HG02884 (cell line): ENCODE results near the gene YWHAE.
"Not testable (repeated sequence)": the region's sequence is repeated elsewhere in the genome, so short reads cannot be mapped to it uniquely, and the experiment has no call there.

Experiments
- ATAC-seq: cut with Tn5 transposase; IDR thresholded peaks from one replicate; pipeline ENCODE4 v1.9.1; 2021; ENCODE audit warnings: mild to moderate bottlenecking, moderate library complexity; ENCODE audit not compliant: unreplicated experiment

The YWHAE gene

DNA sequence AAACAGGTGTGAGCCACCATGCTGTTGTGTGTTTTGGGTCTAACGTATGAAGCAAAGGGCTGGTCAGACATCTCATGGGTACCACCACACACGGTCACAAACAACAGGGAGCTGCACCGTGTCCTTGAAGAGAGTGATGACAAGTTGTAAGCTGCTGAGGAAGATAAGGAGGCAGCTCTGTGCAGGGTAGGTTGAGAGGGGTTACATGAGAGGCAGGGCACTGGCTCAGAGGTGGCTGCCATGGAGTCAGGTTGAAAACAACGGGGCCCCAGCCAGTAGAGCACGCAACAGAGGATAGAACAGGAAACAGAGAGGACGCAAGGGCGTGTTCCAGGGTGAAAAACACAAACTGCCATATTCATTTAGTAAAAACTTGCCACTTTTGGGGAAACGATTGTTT, 68.3 kb downstream of the YWHAE start:
- no peak for ATAC-seq

DNA sequence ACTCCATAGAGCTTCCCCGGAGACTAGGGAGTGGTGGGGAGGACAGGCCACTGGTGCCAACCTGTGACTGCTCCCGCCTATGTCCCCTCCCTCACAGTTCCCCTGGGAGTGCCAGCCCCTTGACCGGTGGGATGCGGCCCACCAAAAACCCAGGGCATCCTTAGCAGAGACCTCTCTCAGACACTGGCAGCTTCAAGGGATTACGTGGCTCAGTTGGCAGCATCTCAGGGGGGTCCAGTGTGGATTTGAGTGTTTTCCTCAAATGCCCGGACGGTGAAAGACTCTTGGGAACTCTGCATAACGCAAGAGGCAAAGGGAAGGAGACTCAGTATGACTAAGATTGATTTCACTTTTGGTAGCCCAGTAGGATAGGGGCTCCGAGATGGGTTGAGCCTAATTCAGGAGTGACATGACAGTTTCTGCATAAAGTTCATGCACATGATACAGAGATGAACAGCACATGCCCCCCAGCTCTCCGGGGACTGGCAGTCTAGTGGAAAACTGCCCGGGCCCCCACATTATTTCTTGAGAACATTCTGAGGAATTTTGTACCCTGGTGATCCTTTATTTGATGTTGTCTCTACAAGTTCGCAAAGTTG, 70.2 kb downstream of the YWHAE start:
- ATAC-seq = no peak

DNA sequence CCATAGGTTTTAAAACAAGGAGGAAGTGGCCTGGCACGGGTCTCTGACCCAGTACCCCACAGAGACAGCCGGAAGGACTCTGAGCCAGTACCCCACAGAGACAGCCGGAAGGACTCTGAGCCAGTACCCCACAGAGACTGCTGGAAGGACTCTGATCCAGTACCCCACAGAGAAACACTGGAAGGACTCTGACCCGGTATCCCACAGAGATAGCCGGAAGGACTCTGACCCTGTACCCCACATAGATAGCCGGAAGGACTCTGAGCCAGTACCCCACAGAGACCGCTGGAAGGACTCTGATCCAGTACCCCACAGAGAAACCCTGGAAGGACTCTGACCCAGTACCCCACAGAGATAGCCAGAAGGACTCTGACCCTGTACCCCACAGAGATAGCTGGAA, 71.6 kb downstream of the YWHAE start:
- ATAC-seq = no peak

DNA sequence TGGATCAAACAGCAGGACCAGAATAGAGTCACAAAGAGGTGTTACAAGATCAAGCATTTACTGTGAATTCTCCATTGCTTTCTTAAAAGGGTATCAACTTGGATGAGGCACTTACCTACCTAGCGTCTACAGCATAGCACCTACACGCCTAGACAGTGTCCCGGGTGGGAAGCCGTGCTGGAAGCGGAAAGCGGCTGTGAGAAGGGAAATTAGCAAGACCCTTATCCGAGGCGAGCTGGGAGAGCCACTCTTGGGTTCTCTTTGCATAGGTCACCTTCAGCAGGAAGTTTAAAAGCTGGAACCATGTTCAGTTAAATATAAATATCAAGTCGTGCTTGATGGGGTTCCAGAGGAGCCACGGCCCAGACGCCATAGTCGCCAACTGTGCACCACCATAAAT, 74.3 kb downstream of the YWHAE start:
- no peak for ATAC-seq

DNA sequence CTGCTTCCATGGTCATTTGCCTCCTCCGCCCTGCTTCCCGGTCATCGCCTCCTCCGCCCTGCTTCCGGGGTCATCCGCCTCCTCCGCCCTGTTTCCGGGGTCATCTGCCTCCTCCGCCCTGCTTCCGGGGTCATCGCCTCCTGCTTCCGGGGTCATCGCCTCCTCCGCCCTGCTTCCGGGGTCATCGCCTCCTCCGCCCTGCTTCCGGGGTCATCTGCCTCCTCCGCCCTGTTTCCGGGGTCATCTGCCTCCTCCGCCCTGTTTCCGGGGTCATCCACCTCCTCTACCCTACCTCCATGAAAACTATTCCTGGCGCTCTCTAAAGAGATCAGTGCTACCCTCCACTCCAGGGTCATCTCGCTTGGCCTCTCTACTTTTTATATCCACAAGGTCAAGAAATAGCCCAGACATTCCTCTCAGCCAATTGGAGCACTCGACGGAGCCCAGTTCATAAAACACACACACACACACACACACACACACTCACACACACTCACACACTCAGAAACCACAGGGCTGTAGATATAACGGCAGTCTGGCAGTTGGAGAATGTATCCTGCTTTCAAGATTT, 75.7 kb downstream of the YWHAE start:
- no peak for ATAC-seq

DNA sequence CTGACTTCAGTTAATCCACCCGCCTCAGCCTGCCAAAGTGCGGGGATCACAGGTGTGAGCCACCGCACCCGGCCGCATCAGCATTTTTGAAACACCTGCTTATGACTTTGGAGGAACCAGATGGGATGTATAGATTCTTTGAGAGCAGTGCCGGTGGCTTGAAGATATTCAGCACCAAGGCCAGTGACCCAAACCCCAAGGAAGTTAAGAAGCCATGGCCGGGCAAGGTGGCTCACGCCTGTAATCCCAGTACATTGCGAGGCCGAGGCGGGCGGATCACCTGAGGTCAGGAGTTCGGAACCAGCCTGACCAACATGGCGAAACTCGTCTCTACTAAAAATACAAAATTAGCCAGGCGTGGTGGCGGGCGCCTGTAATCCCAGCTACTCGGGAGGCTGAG, 76.7 kb downstream of the YWHAE start:
- no peak for ATAC-seq

DNA sequence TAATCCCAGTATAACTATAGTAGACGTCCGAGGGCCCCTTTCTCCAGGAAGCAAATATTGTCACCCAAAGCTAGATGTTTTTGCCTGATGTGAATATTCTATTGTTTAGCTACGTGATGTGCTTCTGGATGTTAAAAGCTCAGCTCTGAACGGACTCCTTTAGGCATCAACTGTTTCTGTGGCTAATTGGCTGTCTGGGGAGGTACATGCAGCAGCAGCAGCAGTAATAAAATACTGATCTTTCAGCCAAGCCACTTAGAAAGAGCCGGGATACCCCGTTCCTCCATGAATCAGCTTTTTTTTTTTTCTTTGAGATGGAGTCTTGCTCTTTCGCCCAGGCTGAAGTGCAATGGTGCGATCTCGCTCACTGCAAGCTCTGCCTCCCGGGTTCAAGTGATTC, 77.5 kb downstream of the YWHAE start:
- no peak for ATAC-seq

DNA sequence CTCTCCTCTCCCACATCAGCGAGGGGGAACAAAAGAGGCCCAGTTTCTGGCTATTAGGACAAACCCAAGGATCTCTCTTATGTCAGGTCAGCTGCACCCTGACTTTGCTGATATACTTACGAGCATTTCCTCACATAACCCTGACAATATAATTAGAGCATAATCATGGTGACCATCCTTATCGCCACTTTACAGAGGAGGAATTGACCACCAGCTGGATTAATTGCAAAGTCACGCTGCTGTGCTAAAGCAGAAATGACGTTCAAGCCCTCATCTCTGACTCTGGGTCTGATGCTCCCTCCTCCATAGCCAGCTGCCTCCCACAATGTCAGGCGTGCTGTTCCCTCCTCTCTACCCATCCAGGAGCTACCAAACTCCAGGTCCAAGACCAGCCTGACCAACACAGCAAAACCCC, 78.0 kb downstream of the YWHAE start:
- ATAC-seq = no peak

DNA sequence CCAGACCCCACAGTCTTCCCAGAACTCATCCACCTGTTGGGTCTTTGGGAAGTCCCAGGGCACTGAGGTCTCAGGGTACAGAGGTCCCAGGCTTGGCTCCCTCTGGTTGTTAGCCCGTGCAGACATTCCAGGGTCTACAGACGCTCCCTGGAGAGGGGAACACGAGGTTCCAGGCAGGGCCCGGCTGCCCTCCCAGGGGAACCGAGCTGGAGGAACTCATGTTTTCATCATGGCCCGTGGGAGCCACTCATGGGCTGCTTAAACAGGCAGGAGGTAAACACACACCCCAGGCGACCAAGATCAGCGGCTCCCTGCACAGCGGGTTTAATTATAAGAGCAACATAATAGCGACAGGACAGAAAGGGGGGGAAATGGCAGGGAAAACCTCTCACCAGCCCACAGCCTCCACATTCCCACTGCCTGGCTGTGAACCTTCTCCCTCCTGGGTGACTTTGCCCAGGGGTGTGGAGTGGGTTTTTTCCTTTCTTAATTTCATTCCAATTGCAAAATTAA, 84.1 kb downstream of the YWHAE start:
- no peak for ATAC-seq

DNA sequence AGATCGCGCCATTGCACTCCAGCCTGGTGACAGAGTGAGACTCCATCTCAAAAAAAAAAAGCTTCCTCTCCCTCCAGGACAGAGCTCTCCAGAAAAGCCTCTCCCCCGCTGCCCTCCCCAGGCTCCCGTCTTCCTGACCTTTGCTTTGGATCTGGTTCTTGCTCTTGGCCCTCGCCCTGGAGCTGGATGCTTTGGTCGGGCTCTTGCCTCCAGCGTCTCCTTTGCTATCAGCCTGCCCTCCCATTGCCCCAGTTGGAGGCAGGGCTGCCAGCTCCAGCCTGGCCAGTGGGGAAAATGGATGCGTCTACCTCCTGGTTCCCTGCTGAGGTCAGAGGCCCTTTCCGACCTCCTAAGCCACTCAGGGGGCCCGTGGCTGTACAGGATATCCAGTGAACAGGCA, 84.6 kb downstream of the YWHAE start:
- no peak for ATAC-seq

DNA sequence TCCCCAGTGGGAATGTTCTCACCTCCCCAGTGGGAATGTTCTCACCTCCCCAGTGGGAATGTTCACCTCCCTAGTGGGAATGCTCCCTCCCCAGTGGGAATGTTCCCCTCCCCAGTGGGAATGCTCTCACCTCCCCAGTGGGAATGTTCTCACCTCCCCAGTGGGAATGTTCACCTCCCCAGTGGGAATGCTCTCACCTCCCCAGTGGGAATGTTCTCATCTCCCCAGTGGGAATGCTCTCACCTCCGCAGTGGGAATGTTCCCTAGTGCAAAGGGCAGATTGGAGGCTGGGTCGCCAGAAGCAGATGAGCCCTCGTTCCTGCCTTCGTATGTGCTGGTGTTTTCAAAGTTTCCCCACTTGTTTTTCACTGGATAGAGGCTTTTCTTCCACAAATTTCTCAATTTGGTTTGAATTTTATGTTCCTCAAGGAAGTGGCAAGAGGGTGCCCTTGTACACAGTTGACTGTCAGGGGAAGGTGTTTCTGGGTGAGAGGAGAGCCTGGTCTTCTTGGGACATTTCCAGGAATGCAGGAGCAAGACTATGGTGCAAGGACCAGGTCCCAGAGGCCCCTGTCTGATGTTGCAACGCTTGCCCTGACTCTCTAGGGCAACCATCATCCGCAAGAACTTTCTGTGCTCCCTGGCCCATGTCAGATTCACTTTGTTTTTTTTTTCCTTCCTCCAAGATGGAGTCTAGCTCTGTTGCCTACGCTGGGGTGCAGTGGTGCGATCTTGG, 86.6 kb downstream of the YWHAE start:
- no peak for ATAC-seq

DNA sequence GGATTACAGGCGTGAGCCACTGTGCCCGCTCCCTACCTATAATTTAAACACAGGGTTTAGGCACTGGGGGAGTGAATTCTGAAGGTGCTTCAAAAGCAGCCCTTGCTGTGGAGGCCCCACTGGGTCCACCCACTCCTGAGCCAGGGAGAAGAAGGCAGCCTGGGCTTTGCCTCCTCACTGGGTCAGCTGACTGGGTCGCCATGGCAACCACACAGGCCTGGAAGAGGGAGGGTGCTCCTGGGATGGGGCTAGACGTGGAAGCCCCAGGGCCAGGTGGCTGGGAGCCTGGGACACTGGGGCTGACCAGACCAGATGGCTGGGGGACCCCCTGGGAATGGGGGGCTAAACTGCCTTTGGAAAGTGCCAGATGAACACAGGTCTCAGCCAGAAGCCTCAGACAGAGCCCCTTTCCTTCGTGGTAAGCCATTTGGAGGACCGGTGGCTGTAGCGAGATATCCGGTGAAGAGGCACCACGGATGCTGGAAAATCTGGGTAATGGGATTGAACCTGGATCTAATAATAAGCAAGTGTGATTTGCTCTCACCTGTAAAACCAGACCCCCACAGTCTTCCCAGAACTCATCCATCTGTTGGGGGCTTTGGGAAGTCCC, 87.7 kb downstream of the YWHAE start:
- ATAC-seq = no peak

DNA sequence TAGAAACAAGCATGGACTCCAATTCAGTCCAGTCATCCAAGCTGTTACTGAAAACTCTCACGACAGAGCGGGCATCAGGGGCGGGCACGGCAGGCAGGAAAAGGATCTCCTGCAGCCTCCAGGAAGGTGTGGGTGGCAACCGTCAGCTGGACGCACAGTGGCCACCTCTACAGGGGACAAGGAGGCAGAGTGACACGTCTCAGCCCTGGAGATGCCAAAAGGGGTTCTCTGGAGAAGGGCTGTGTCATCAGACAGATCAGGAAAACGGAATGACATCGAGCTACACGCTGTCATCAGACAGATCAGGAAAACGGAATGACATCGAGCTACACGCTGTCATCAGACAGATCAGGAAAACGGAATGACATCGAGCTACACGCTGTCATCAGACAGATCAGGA, 92.2 kb downstream of the YWHAE start:
- ATAC-seq = not testable (repeated sequence)

DNA sequence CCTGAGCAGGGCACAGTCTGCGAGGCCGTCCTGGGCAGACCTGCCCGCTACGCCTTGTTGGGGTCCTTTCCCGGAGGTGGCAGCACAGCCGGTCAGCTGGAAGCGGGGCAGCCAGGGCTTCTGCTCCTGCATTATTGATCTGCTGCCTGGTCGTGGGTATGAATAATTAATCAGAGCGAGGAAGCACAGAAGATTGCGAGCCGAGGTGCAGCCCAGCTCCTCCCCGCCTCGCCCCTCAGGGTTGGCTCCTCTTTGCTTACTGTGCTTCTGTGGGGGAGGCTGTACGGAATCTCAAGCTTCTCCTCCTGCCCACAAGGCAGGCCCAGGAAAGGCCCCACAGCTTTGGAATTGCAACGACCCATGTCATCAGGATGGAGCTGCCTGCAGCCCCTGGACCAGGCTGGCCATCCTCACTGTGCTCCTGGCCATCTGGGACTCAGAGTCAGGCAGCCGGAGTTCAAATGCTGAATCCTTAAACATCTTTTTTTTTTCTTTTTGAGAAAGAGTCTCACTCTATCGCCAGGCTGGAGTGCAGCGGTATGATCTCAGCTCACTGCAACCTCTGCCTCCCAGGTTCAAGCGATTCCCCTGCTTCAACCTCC, 95.0 kb downstream of the YWHAE start:
- ATAC-seq = no peak

DNA sequence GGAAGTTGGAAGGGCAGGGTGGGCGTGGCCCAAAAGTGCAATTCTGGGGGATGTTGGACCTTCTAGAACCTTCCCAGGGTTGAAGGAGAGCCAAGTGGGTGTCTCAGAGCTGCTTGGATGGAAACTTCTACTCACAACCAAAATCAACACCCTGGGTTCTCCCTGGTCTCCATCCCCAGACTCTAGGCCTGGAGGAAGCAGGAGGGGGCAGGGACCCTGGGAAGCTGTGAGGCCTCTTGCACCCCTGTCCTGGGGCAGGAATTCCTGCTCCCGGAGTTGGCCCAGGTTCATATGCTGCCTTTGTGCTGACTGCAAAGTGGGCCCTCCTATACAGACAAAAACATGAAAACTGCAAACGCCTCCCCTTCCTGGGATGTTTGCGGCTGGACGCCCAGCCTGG, 95.5 kb downstream of the YWHAE start:
- no peak for ATAC-seq

DNA sequence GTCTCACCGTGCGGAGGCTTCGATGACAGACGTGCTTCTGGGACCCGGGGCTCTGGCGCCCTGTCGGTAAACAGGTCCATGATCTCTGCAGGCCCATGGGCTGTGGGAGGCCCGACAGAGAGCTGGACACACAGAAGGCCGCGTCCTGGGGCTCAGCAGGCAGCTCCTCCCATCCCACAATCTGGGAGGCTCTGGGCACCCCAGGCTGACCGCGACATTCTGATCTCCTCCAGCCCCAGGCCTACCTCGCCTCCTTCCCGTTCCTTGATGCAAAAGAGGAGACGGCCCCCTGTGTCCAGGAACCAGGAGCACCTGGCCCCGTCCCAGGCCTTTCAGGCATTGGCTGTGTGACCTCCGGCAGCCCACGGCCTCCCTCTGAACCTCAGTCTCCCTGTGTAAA, 97.3 kb downstream of the YWHAE start:
- ATAC-seq = no peak

DNA sequence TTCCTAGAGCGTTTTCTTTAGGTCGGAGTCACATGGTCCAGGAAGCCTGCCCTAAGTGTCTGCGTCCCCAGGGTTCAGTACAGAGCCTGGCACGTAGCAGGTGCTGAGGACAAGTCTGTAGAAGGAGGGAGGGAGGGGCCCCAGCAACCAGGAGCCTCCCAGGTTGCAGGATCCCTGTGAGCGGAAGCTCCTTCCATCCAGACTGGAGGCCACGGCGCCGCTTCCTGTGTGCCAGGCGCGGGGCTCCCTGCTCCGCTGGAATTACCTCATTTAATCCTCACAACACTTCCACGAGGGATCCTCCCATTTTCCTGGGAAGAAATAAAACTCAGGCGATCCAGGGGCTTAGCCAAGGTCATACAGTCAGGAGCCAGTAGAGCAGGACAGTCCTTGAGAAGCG, 98.5 kb downstream of the YWHAE start:
- ATAC-seq = no peak

DNA sequence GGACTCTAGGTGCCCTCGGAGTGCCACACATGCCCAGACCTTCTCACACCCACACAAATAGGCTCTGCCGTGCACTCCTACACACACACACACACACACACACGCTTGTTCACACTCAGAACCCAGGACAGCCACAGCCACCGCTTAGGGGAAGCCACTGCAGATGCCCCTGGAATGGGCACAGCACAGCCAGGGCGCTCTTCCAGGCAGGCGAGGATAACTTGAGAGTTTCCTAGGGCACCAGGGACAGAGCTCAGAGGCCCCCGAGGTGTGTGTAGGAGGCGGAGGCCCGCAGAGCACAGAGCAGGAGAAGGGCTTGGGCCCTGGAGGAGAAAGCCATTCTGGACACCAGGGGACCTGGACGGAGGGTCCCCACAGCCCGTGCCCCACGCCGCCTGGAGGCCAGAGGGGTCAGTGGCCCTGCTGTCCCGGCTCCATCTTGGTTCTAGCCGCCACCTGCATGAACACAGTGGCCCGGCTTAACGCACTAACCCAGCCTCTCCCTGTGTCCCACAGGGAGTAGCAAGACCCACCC, 99.6 kb downstream of the YWHAE start:
- no peak for ATAC-seq

DNA sequence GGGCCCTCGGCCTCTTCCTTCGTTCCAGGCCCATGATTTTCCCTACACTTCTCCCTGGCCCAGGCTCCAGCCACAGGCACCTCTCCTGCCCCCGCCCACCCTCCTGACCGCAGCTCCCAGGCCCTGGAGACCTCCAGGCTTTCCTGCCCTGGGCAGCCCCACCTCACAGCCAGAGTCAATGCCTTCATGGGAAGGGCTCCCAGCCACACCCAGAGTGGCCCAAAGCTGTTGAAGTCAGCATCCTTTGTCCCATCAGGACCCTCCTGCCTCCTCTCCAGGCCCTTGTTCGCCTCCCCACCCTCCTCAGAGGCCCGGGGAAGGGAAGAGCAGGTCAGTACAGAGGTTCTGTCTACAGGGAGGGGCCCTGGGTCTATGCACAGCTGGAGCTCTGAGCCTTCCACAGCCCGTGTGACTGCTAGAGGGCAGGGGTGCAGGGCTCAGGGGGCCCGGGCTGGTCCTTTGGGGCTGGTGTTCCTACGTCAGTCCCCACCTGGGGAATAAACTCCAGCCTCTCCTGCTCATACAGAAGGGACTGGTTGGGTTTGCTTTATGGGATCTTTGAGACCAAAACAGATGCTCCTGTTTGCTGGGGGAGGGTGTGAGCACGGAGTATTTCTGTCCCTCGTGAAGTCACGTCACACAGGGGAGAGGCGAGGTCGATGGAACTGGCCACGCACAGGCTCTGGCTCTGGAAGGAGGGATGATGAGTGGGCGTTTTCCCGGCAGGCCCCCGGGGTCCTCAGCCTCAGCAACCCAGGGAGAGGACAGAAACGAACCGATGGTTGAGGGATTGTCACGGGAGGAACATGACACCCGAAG, 100.3 kb downstream of the YWHAE start:
- no peak for ATAC-seq

DNA sequence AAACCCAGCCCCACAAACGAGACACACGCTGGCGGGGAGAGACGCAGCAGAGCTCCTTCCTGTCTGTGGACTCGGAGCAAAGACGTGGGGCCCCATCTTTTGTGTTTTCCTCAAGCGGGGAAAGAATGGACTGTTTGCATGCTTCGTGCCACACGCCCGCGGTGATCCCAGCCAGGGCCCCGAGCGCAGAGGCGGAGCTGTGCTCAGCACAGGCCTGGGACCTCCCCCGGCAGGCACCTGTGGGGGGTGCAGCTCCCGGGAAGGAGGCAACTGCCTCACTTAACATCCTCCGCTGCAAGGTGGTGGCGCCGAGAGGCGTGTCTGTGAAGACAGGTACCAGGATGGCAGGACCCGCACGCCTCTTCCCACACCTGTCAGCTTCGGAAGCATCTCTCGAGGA, 101.4 kb downstream of the YWHAE start:
- ATAC-seq = no peak
